Subcutaneous abdominal adipose tissue (tissue), 5 donors: ENCODE results near the gene GPR146.

ENCODE experiments used
- H3K27ac ChIP-seq: one replicate; pipeline ENCODE4 v1.7.0; 2013; ENCODE audit warnings: low read depth, mild to moderate bottlenecking, inconsistent platforms, low read length, moderate library complexity
- H3K27me3 ChIP-seq, 5 donors: one replicate each; pipeline ENCODE4 v1.7.0; 2013; ENCODE audit warnings: low read length in 5 of 5, inconsistent platforms in 1 of 5; ENCODE audit not compliant: control insufficient read depth in 5 of 5, insufficient read depth in 4 of 5
- H3K36me3 ChIP-seq, 5 donors: one replicate each; pipeline ENCODE4 v1.7.0; 2013; ENCODE audit warnings: low read length in 5 of 5; ENCODE audit not compliant: control insufficient read depth in 5 of 5, insufficient read depth in 5 of 5
- H3K4me1 ChIP-seq, 5 donors: one replicate each; pipeline ENCODE4 v1.7.0; 2013; ENCODE audit warnings: low read length in 5 of 5, mild to moderate bottlenecking in 3 of 5, moderate library complexity in 1 of 5; ENCODE audit not compliant: control insufficient read depth in 5 of 5, insufficient read depth in 5 of 5
- H3K4me3 ChIP-seq, 5 donors: one replicate each; pipeline ENCODE4 v1.7.0; 2013; ENCODE audit warnings: low read length in 5 of 5, low read depth in 1 of 5
- H3K9ac ChIP-seq, 5 donors: one replicate each; pipeline ENCODE4 v1.7.0; 2013; ENCODE audit warnings: low read length in 5 of 5, mild to moderate bottlenecking in 4 of 5, moderate library complexity in 3 of 5
- H3K9me3 ChIP-seq, 5 donors: one replicate each; pipeline ENCODE4 v1.7.0; 2013; ENCODE audit warnings: low read length in 5 of 5; ENCODE audit not compliant: control insufficient read depth in 5 of 5
- donor health status: healthy.
- donor health status: healthy.
- donor health status: healthy.
- donor health status: healthy.
- donor health status: healthy.

GPR146 gene

DNA sequence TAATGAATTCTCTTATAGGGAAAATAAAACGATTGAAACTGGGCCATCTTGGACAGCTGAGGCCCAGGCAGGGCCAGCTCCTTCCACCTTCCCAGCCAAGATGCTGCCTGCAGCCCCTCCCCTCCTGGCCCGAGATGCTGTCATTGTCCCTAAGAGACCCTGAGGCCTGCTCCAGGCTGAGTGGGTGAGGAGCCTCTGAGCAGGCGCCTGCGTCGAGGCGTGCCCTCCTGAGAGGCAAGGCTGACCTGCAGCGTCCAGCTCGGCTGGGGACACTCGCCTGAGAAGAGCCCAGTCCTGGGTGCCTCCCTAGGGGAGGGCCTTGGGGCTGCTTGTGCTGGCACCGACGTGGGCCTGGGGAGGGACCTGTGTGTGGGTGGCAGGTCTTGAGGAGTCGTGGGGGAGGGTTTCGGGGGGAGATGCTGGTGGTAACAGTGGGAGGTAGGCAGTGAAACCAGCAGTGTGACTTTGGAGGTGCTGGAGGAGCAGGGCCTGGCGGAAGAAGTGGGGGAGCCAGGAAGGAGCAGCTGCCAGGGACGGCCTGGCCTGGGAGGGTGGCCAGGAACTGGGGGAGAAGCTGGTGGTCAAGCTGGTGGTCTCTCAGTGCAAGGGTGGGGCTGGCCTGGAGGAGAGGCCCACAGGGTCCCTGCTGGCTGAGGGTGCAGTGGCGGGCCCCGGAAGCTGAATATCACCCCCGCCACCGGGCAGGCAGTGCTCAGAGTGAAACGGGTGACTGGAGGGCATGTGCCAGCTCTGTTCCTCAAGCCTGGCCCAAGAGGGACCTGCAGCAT, 7.9 kb downstream of the GPR146 start:
- H3K4me1 ChIP-seq, result peaks cover 34 to 99% (median 98%) of the 10 kb centered on the region in 5 donors
- H3K9ac ChIP-seq, result peak overlapping the region in 2 of 5 donors; percentile 32 to 79
- H3K27me3 ChIP-seq, result no peaks in the 10 kb centered on the region
- H3K4me3 ChIP-seq, result peak overlapping the region in 2 of 5 donors; percentile 11 to 22
- H3K9me3 ChIP-seq, result no peaks in the 10 kb centered on the region
- H3K36me3 ChIP-seq, result peaks cover 0 to 3% (median 2%) of the 10 kb centered on the region in 5 donors
- H3K27ac ChIP-seq, result peak overlapping the region; percentile 79

DNA sequence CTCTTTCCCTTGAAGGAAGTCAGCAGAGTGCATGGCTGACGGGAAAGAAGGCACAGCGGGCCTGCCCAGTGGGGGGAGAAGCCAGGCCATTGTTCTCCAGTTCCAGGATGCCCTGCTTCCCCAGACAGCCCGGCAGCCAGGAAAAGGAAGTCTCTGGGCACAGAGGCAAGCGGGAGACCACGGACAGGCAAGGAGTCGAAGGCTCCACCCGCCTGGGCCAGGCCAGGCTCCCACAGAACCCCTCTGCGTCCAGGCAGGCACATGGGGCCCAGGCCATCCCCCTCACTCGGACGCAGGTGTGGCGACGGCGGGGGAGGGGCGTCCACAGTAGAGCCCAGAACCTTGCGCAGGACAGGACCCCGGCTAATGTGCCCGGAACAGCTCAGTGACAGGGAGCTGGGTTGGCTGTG, 8.7 kb downstream of the GPR146 start:
- peak overlapping the region; percentile 79 for H3K27ac ChIP-seq
- peak overlapping the region in 2 of 5 donors; percentile 41 to 79 for H3K9ac ChIP-seq
- H3K4me3 ChIP-seq, result peak overlapping the region in 1 of 5 donors; percentile 20
- peaks cover 32 to 99% (median 98%) of the 10 kb centered on the region in 5 donors for H3K4me1 ChIP-seq
- peaks cover 0 to 6% (median 0%) of the 10 kb centered on the region in 5 donors for H3K9me3 ChIP-seq
- H3K27me3 ChIP-seq, result no peaks in the 10 kb centered on the region
- peaks cover 0 to 11% (median 10%) of the 10 kb centered on the region in 5 donors for H3K36me3 ChIP-seq

DNA sequence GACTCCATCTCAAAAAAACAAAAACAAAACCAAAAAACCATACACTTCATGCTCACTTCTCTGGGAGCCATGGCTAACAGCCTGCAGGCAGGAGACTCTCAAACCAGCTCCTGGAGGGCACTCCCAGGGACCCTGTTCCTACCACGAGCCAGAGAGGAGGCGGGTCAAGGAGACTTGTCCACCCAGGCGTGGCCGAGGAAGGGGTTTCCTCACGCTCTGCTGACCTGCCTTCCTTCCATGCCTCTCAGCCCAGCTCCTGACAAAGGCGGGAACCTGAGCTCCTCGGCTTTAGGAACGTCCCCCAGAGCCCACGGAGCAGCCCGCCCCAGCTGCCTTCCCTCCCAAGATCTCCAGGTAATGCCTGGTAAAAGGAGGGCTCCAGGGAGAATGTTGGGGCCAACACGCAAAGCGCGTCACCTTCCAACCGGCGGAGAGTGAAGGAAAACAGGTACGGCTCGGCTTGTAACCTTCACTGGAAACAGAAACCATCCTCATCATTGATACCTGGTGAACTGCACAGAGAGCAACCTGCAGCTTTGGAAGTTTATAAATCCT, 9.5 kb downstream of the GPR146 start:
- Histone ChIP-seq H3K27me3 (no peaks in the 10 kb centered on the region), H3K4me1 (peaks cover 31 to 99% (median 96%) of the 10 kb centered on the region in 5 donors), H3K4me3 (peak overlapping the region in 1 of 5 donors; percentile 78), H3K9ac (peak overlapping the region in 1 of 5 donors; percentile 37), H3K36me3 (peaks cover 0 to 19% (median 18%) of the 10 kb centered on the region in 5 donors), H3K27ac (peak overlapping the region; percentile 79), H3K9me3 (peaks cover 0 to 6% (median 0%) of the 10 kb centered on the region in 5 donors)

DNA sequence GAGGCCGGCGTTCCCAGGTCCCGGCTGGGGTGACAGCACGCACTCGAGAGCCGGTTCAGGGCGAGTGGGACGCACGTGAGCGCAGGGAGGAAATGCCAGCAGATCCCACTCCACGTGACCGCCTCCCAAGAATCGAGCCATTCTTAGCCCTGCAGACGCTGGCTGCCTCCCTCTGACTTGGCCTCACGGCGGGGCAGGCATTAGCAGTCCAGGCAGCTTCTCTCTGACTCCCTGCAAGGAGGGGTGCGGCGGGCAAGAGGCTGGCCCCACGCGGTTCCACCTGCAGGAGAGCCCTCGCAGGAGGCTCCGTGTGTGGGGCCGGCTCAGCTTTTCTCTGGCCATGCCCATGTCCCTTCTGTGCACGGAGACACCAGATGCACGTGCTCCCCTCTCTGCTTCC, 10.1 kb downstream of the GPR146 start:
- Histone ChIP-seq H3K9ac (peak overlapping the region in 2 of 5 donors; percentile 2 to 86), H3K9me3 (peaks cover 0 to 6% (median 0%) of the 10 kb centered on the region in 5 donors), H3K27me3 (no peaks in the 10 kb centered on the region), H3K27ac (peak overlapping the region; percentile 79), H3K4me1 (peaks cover 28 to 97% (median 90%) of the 10 kb centered on the region in 5 donors), H3K4me3 (peak overlapping the region in 3 of 5 donors; percentile 76 to 78 (median 78)), H3K36me3 (peaks cover 0 to 20% (median 19%) of the 10 kb centered on the region in 5 donors)

DNA sequence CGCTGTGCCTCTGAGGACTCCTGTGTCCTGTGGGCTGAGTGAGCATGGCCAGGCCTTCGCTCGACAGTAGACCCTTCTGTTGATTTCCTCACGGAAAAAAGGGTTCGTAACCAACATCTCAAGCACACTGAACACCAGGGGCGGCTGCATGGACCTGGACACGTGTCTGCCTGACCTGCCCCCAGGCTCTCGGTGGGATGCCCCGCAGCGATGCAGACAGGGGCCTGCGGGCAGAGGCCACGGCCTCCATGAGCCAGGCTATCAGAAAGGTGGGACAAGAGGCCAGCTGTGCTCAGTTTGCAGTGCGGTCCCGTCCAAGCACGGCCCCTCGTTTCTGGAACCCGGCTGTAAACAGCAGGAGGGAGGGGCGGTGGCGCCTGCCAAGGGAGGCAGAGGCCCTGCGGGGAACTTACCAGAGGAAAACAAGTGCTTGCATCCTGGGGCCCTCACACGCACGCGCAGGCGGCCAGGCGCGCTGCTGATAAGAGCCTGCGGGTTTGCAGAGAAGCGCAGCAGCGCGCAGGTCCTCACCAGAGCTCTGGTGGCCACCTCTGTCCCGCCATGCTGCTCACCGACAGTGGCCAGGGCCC, 10.6 kb downstream of the GPR146 start:
- H3K4me3 ChIP-seq, result peak overlapping the region; percentile 70 to 85 (median 78)
- peaks cover 0 to 6% (median 0%) of the 10 kb centered on the region in 5 donors for H3K9me3 ChIP-seq
- peak overlapping the region in 4 of 5 donors; percentile 49 to 86 (median 64) for H3K9ac ChIP-seq
- H3K27me3 ChIP-seq, result no peaks in the 10 kb centered on the region
- H3K27ac ChIP-seq, result peak overlapping the region; percentile 79
- peaks cover 25 to 93% (median 86%) of the 10 kb centered on the region in 5 donors for H3K4me1 ChIP-seq
- peaks cover 0 to 20% (median 19%) of the 10 kb centered on the region in 5 donors for H3K36me3 ChIP-seq

DNA sequence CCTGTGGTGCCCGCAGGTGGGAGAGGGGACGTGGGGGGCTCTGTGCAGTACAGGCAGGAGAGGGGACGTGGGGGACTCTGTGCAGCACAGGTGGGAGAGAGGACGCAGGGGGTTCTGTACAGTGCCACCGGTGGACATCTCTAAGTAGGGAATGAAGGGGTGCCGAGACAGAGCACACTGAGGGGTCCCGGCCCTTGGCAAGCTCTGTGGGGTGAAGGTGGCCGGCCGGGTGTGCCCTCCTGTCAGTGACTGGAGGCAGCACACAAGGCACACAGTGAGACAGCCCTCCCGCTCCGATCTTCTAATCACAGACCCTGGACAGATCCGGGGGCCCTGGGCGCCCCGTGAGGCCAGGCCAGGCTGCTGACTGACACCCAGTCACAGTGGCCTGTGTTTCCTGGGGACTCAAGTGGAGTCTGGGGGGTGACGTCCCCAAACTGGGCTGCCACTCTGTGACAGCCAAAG, 11.2 kb downstream of the GPR146 start:
- peak overlapping the region in 4 of 5 donors; percentile 49 to 86 (median 64) for H3K9ac ChIP-seq
- peaks cover 25 to 93% (median 86%) of the 10 kb centered on the region in 5 donors for H3K4me1 ChIP-seq
- peaks cover 0 to 20% (median 19%) of the 10 kb centered on the region in 5 donors for H3K36me3 ChIP-seq
- H3K27ac ChIP-seq, result peak overlapping the region; percentile 79
- peak overlapping the region; percentile 70 to 85 (median 78) for H3K4me3 ChIP-seq
- no peaks in the 10 kb centered on the region for H3K27me3 ChIP-seq
- H3K9me3 ChIP-seq, result peaks cover 0 to 6% (median 0%) of the 10 kb centered on the region in 5 donors

DNA sequence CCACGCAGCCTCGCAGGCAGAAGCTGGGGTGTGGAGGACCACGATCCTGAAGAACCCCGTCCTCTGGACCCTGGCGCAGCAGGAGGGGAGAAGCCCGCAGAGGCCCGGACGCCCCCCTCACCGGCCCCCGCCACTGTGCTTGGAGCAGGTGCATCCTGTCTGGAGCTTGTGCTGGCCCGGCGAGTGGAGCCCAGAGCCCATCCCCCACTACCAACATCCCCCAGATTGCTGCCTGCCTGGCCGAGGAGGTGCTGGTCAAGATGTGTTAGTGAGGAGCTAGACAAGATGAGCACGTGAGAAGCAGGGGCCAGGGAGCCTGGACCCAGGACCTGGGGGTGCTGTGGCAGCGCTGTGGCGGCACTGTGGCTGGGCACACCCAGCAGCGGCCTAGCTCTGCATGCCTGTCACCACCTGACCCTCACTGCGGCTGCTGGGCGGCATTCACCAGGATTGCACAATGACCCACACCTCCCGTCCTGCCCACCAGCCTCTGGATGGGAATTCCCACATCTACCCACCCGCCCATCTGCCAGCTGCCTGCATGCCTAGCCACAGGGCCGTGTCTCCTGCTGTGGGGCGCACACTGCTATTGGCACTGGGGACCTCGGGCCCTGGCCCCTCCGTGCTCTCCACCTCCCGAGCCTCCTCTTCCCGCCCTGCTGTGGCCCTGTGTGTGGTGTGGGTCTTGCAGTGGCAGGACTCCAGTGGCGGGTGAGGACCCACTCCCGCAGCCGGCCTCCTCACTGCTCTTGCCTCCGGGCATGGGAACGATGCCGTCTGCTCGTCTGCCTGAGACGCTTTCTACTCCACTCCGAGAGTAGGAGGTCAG, 11.8 kb downstream of the GPR146 start:
- Histone ChIP-seq H3K4me3 (peak overlapping the region; percentile 70 to 85 (median 78)), H3K9me3 (peaks cover 0 to 6% (median 0%) of the 10 kb centered on the region in 5 donors), H3K9ac (peak overlapping the region in 4 of 5 donors; percentile 49 to 86 (median 64)), H3K27me3 (no peaks in the 10 kb centered on the region), H3K4me1 (peaks cover 18 to 93% (median 86%) of the 10 kb centered on the region in 5 donors), H3K36me3 (peaks cover 0 to 20% (median 19%) of the 10 kb centered on the region in 5 donors), H3K27ac (peak overlapping the region; percentile 79)

DNA sequence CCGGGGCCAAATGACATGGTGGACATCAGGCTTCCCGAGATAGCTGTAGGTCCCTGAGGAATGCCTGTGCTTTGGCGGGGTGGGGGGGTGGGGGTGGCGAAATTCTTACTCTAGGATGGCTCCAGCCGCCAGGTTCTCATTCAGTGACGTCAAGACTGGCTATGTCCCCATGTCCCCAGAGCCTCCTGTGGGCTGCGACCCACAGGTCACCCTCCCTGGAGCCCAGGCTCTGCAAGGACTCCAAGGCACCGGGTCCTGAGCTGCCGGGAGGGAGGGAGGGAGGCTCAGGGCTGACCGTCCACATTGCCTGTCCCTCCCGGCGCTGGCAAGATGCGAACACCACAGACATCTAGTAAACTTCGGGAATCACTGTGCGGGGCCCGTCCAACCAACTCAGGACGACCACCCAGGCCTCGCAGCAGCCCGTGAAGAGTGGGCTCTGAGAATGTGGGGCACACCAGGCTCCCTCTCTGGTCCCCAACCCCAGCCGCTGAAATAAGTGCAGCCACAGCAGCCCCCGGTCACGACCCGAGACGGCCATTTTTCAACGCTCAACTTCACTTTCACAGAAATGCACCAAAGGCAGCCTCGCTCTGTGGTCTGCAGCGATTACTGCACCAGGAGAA, 12.6 kb downstream of the GPR146 start:
- Histone ChIP-seq H3K27me3 (no peaks in the 10 kb centered on the region), H3K9ac (no peak overlapping the region), H3K27ac (peak overlapping the region; percentile 79), H3K36me3 (peaks cover 0 to 20% (median 19%) of the 10 kb centered on the region in 5 donors), H3K4me3 (peak overlapping the region in 3 of 5 donors; percentile 76 to 85 (median 78)), H3K4me1 (peaks cover 12 to 90% (median 80%) of the 10 kb centered on the region in 5 donors), H3K9me3 (peaks cover 0 to 6% (median 0%) of the 10 kb centered on the region in 5 donors)
